Activated T-cell treated with anti-CD3 and anti-CD28 coated beads for 48 hours (primary cell): Measurements from ENCODE around the gene HYAL1.

ENCODE experiments used
- DNase-seq: peaks from one replicate; pipeline ENCODE4 v3.0.0-alpha.2; 2020; ENCODE audit warnings: low read depth

Gene HYAL1

GRCh38 chr3:50260027-50260941, 43.1 kb downstream of the HYAL1 start:
- peak; percentile 89 for DNase-seq

GRCh38 chr3:50259432-50260026, 43.8 kb downstream of the HYAL1 start:
- DNase-seq, result no peak

GRCh38 chr3:50258979-50259378, 44.4 kb downstream of the HYAL1 start:
- no peak for DNase-seq

- no peak for DNase-seq
These were observed 45.2 kb downstream of the HYAL1 start for GRCh38 chr3:50258029-50258680.

- peak; percentile 38 for DNase-seq
These were observed 46.1 kb downstream of the HYAL1 start for GRCh38 chr3:50256978-50257890.

GRCh38 chr3:50255251-50255615, 48.1 kb downstream of the HYAL1 start:
- no peak for DNase-seq

- no peak for DNase-seq
These were observed 48.7 kb downstream of the HYAL1 start for GRCh38 chr3:50254577-50255250.

GRCh38 chr3:50251220-50251619, 52.2 kb downstream of the HYAL1 start:
- DNase-seq, result peak; percentile 49

- no peak for DNase-seq
These were observed 52.9 kb downstream of the HYAL1 start for GRCh38 chr3:50250514-50250913.
